GM23338 (cell line): ENCODE data around the gene CRISP3. TPM values are rescaled to one million over a fixed set of nuclear protein-coding genes. Genes with fewer than 3 reads are reported as not detected.

ENCODE experiments used
- ATAC-seq: fragments of 200-7000 bp; cut with Tn5 transposase; 3 replicates; pipeline ENCODE4 v1.9.1; 2020
- DNase-seq: peaks from one replicate; pipeline ENCODE4 v3.0.0-alpha.2; 2015; ENCODE audit warnings: low spot score
- H2AFZ ChIP-seq: fragments of 200-600 bp; sonication (generic); 2 replicates; pipeline ENCODE4 v1.8.0; 2016; ENCODE audit warnings: antibody characterized with exemption, mild to moderate bottlenecking, moderate library complexity
- H3F3A ChIP-seq: fragments of 200-600 bp; sonication (generic); replicated peaks from 2 replicates; pipeline ENCODE4 v1.8.0; 2017; ENCODE audit warnings: antibody characterized with exemption, mixed run types, low read depth
- H3K27ac ChIP-seq: fragments of 200-600 bp; sonication (generic); 2 replicates; pipeline ENCODE4 v1.6.1; 2016; ENCODE audit warnings: low read depth
- H3K27me3 ChIP-seq: fragments of 200-600 bp; sonication (generic); 2 replicates; pipeline ENCODE4 v1.8.0; 2016; ENCODE audit warnings: mild to moderate bottlenecking, mixed run types, moderate library complexity; ENCODE audit not compliant: insufficient read depth
- H3K36me3 ChIP-seq: fragments of 200-600 bp; sonication (generic); 2 replicates; pipeline ENCODE4 v1.8.0; 2016; ENCODE audit warnings: mild to moderate bottlenecking; ENCODE audit not compliant: insufficient read depth
- H3K4me1 ChIP-seq: fragments of 200-600 bp; sonication (generic); 2 replicates; pipeline ENCODE4 v1.8.0; 2016; ENCODE audit warnings: mild to moderate bottlenecking, moderate library complexity; ENCODE audit not compliant: insufficient read depth
- H3K4me2 ChIP-seq: fragments of 200-600 bp; sonication (generic); 2 replicates; pipeline ENCODE4 v1.7.1; 2017; ENCODE audit warnings: mixed run types
- H3K4me3 ChIP-seq: fragments of 200-600 bp; sonication (generic); 2 replicates; pipeline ENCODE4 v1.6.1; 2016; ENCODE audit warnings: mixed run types
- H3K79me2 ChIP-seq: fragments of 200-600 bp; sonication (generic); replicated peaks from 2 replicates; pipeline ENCODE4 v1.8.0; 2017; ENCODE audit warnings: mild to moderate bottlenecking; ENCODE audit not compliant: insufficient read depth
- H3K9me2 ChIP-seq: fragments of 200-600 bp; sonication (generic); 2 replicates; pipeline ENCODE4 v1.8.0; 2017; ENCODE audit not compliant: insufficient read depth
- H4K20me1 ChIP-seq: fragments of 200-600 bp; sonication (generic); replicated peaks from 2 replicates; pipeline ENCODE4 v1.8.0; 2017; ENCODE audit warnings: mild to moderate bottlenecking; ENCODE audit not compliant: insufficient read depth
- H3K27ac Mint-ChIP-seq: 2 replicates; pipeline ENCODE4 v1.8.0; 2020; ENCODE audit warnings: inconsistent platforms, mild to moderate bottlenecking, moderate library complexity, mixed read lengths
- H3K27me3 Mint-ChIP-seq: 3 replicates; pipeline ENCODE4 v1.8.0; 2022; ENCODE audit warnings: low read depth, mild to moderate bottlenecking, moderate library complexity, mixed read lengths, inconsistent platforms; ENCODE audit not compliant: insufficient read depth, poor library complexity
- H3K36me3 Mint-ChIP-seq: 3 replicates; pipeline ENCODE4 v1.8.0; 2021; ENCODE audit warnings: low read depth, mild to moderate bottlenecking, inconsistent platforms, moderate library complexity, mixed read lengths
- H3K4me1 Mint-ChIP-seq: 3 replicates; pipeline ENCODE4 v1.8.0; 2020; ENCODE audit warnings: mild to moderate bottlenecking, inconsistent platforms, mixed read lengths
- H3K4me3 Mint-ChIP-seq: 3 replicates; pipeline ENCODE4 v1.8.0; 2021; ENCODE audit warnings: moderate library complexity, mild to moderate bottlenecking, inconsistent platforms, mixed read lengths
- H3K9me3 Mint-ChIP-seq: 3 replicates; pipeline ENCODE4 v1.8.0; 2020; ENCODE audit warnings: moderate library complexity, mild to moderate bottlenecking, inconsistent platforms, mixed read lengths
- CREB1 ChIP-seq: fragments of 250-450 bp; sonication (Bioruptor Pico); IDR thresholded peaks from 2 replicates; pipeline ENCODE4 v1.5.0; 2020; ENCODE audit warnings: low read depth, mild to moderate bottlenecking, moderate library complexity
- CTCF ChIP-seq, 2 experiments: fragments of 200-600 bp in 1 of 2; sonication (generic) in 1 of 2; conservative IDR thresholded peaks; 2 replicates each; pipeline versions ENCODE4 v1.5.1 to v1.6.1; 2016 to 2017; ENCODE audit warnings: antibody characterized with exemption in 2 of 2, low read depth in 2 of 2, mild to moderate bottlenecking in 2 of 2, moderate library complexity in 1 of 2
- ETS1 ChIP-seq: IDR thresholded peaks from 2 replicates; pipeline ENCODE4 v1.6.1; 2016; ENCODE audit warnings: antibody characterized with exemption
- EZH2 ChIP-seq: fragments of 200-600 bp; sonication (generic); IDR thresholded peaks from one replicate; pipeline ENCODE4 v1.8.0; 2017; ENCODE audit warnings: antibody characterized with exemption, mild to moderate bottlenecking, low read depth; ENCODE audit not compliant: unreplicated experiment
- EZH2phosphoT487 ChIP-seq: fragments of 200-600 bp; sonication (generic); IDR thresholded peaks from one replicate; pipeline ENCODE4 v1.8.1; 2018; ENCODE audit warnings: antibody characterized with exemption; ENCODE audit not compliant: unreplicated experiment
- JUNB ChIP-seq: IDR thresholded peaks from one replicate; pipeline ENCODE4 v1.6.1; 2016; ENCODE audit warnings: antibody characterized with exemption; ENCODE audit not compliant: unreplicated experiment
- NANOG ChIP-seq: IDR thresholded peaks from 2 replicates; pipeline ENCODE4 v1.6.1; 2016; ENCODE audit warnings: antibody characterized with exemption, borderline replicate concordance
- STAT1 ChIP-seq: IDR thresholded peaks from one replicate; pipeline ENCODE4 v1.6.1; 2016; ENCODE audit warnings: antibody characterized with exemption; ENCODE audit not compliant: unreplicated experiment
- ZNF331 ChIP-seq: fragments of 250-450 bp; sonication (Bioruptor Pico); IDR thresholded peaks from 2 replicates; pipeline ENCODE4 v1.5.0; 2020; ENCODE audit warnings: low read depth, mild to moderate bottlenecking, moderate library complexity
- ZNF462 ChIP-seq: fragments of 250-450 bp; sonication (Bioruptor Pico); IDR thresholded peaks from 2 replicates; pipeline ENCODE4 v1.5.0; 2020; ENCODE audit warnings: mild to moderate bottlenecking, moderate library complexity
- polyA plus RNA-seq: library from polyadenylated mRNA; unstranded; fragments of >200 nt; fragmentation: Nextera tagmentation; extraction: Ambion mirVana; gene quantifications from 2 replicates; pipeline ENCODE4 v1.2.1, GENCODE V29; 2016
- total RNA-seq: library from RNA; depleted of rRNA; stranded (reverse); fragments of >200 nt; shearing (Covaris generic); gene quantifications from 2 replicates; pipeline ENCODE4 v1.2.3, GENCODE V29; 2014

Gene CRISP3
- total and polyA plus RNA-seq, 2 experiments from 2014 or later: not detected

GRCh38 chr6:49782293-49782692 is 38.1 kb upstream of the CRISP3 start:
- no peak for DNase-seq
- H3K4me3 ChIP-seq: no peak overlapping the region
- no peaks in the 10 kb centered on the region for H3K36me3 Mint-ChIP-seq
- H2AFZ ChIP-seq: no peak overlapping the region
- no peaks in the 10 kb centered on the region for H4K20me1 ChIP-seq
- no peaks in the 10 kb centered on the region for H3K36me3 ChIP-seq
- TF ChIP-seq STAT1 (no peak), NANOG (no peak), EZH2phosphoT487 (no peak)
- H3K79me2 ChIP-seq: no peaks in the 10 kb centered on the region
- H3K9me3 Mint-ChIP-seq: no peaks in the 10 kb centered on the region
- H3K4me3 Mint-ChIP-seq: no peak overlapping the region
- H3K4me1 ChIP-seq: no peaks in the 10 kb centered on the region
- H3K9me2 ChIP-seq: peaks cover 15% of the 10 kb centered on the region
- no peak overlapping the region for H3K4me2 ChIP-seq
- H3K4me1 Mint-ChIP-seq: peaks cover 2% of the 10 kb centered on the region; the same call in 1 of the 3 replicates
- no peaks in the 10 kb centered on the region for H3F3A ChIP-seq
- no peaks in the 10 kb centered on the region for H3K27me3 ChIP-seq
- no peak for ATAC-seq
- H3K27ac Mint-ChIP-seq: no peak overlapping the region
- H3K27me3 Mint-ChIP-seq: no peaks in the 10 kb centered on the region
- no peak overlapping the region for H3K27ac ChIP-seq

GRCh38 chr6:49776444-49776843 is 32.3 kb upstream of the CRISP3 start:
- Histone ChIP-seq H3K27ac (no peak overlapping the region), H3K4me2 (no peak overlapping the region), H3K9me2 (0 out of 2 replicates have a peak, but pooled peaks cover 3% of the 10 kb centered on the region), H3K79me2 (no peaks in the 10 kb centered on the region), H3K4me3 (no peak overlapping the region), H3F3A (no peaks in the 10 kb centered on the region), H3K4me1 (no peaks in the 10 kb centered on the region), H3K27me3 (no peaks in the 10 kb centered on the region), H3K36me3 (no peaks in the 10 kb centered on the region), H4K20me1 (no peaks in the 10 kb centered on the region), H2AFZ (peak overlapping the region; percentile 69; the same call in 1 of the 2 replicates)
- Mint-ChIP-seq H3K9me3 (peaks cover 12% of the 10 kb centered on the region), H3K27ac (no peak overlapping the region), H3K4me1 (no peaks in the 10 kb centered on the region), H3K36me3 (peaks cover 6% of the 10 kb centered on the region; the same call in 2 of the 3 replicates), H3K27me3 (no peaks in the 10 kb centered on the region), H3K4me3 (no peak overlapping the region)
- ATAC-seq (no peak), DNase-seq (no peak)
- TF ChIP-seq ETS1: no peak
- no peak for TF ChIP-seq ZNF462 (CRISPR knock-in tag)
- no peak for TF ChIP-seq JUNB
- no peak for TF ChIP-seq CREB1 (CRISPR knock-in tag)
- no peak for TF ChIP-seq NANOG
- TF ChIP-seq EZH2: no peak
- TF ChIP-seq CTCF (conservative IDR thresholded peaks at IDR 0.05; ENCODE audit: low read depth in 2 of 2): no peak
- TF ChIP-seq STAT1: no peak
- TF ChIP-seq ZNF331: no peak
